GM12878 (cell line): ENCODE measurements around the gene MATN1. TPM values are rescaled to one million over a fixed set of nuclear protein-coding genes. Genes with fewer than 3 reads are reported as not detected.

Experiments
- ATAC-seq: fragments of 200-7000 bp; cut with Tn5 transposase; 3 replicates; pipeline ENCODE4 v1.9.1; 2020; ENCODE audit warnings: mild to moderate bottlenecking, moderate library complexity
- BruUV-seq: library from RNA; stranded (reverse); fragments of 400-500 nt; replicated peaks from 2 replicates; lab custom pipeline; 2021; lab: Mats Ljungman, UMichigan
- CTCF ChIA-PET: fragments of 300-600 bp; sonication (Branson Sonifier 250); formaldehyde crosslinking; extraction: SDS; loops from one replicate; lab custom pipeline; 2021; ENCODE audit warnings: inconsistent platforms; lab: Yijun Ruan, JAX
- POLR2A ChIA-PET: fragments of 350-600 bp; formaldehyde crosslinking; extraction: SDS; loops from one replicate; lab custom pipeline; 2021; ENCODE audit warnings: inconsistent platforms; lab: Charles Lee
- RAD21 ChIA-PET: fragments of 300-600 bp; sonication (Branson Sonifier 250); formaldehyde crosslinking; loops from one replicate; lab custom pipeline; 2023; ENCODE audit warnings: antibody characterized with exemption; ENCODE audit not compliant: unreplicated experiment; lab: Charles Lee
- SMC1A ChIA-PET: fragments of 300-600 bp; sonication (Branson Sonifier 250); formaldehyde crosslinking; loops from one replicate; lab custom pipeline; 2023; ENCODE audit not compliant: unreplicated experiment, uncharacterized antibody; lab: Charles Lee
- DNase-seq: peaks from one replicate; pipeline ENCODE4 v3.0.0-alpha.2; 2011; ENCODE audit warnings: low read depth, low spot score
- FAIRE-seq: peaks from 3 replicates; lab custom pipeline; 2011; peaks lifted over from hg19 to GRCh38; lab: Jason Lieb, UNC
- H2AFZ ChIP-seq: 2 replicates; pipeline ENCODE4 v1.6.0; 2011; ENCODE audit warnings: low read depth, low read length, control low read depth; ENCODE audit not compliant: control insufficient read depth
- H3K27ac ChIP-seq: 2 replicates; pipeline ENCODE4 v1.5.1; 2011; ENCODE audit warnings: control low read depth; ENCODE audit not compliant: control insufficient read depth, insufficient read depth
- H3K27me3 ChIP-seq, 2 experiments: replicated peaks in 1 of 2; 2 replicates each; pipeline versions ENCODE4 v1.6.0 to v1.6.1; 2011; ENCODE audit warnings: low read length in 1 of 2; ENCODE audit not compliant: control insufficient read depth in 2 of 2, insufficient read depth in 2 of 2
- H3K36me3 ChIP-seq, 2 experiments: 2 replicates each; pipeline ENCODE4 v1.5.1; 2011; ENCODE audit warnings: low read length in 1 of 2; ENCODE audit not compliant: control insufficient read depth in 2 of 2, insufficient read depth in 2 of 2
- H3K4me1 ChIP-seq: 2 replicates; pipeline ENCODE4 v1.6.1; 2011; ENCODE audit warnings: mild to moderate bottlenecking, low read length, moderate library complexity, mixed read lengths; ENCODE audit not compliant: control insufficient read depth, insufficient read depth
- H3K4me2 ChIP-seq: 2 replicates; pipeline ENCODE4 v1.6.0; 2011; ENCODE audit warnings: control low read depth; ENCODE audit not compliant: control insufficient read depth, insufficient read depth
- H3K4me3 ChIP-seq: fragments of 200-600 bp; sonication (generic); 2 replicates; pipeline ENCODE4 v1.5.1; 2016
- H3K79me2 ChIP-seq: 2 replicates; pipeline ENCODE4 v1.6.0; 2011; ENCODE audit warnings: low read length; ENCODE audit not compliant: control insufficient read depth, insufficient read depth
- H3K9ac ChIP-seq: 2 replicates; pipeline ENCODE4 v1.8.0; 2011; ENCODE audit warnings: low read length, control low read depth, mixed read lengths; ENCODE audit not compliant: control insufficient read depth, insufficient read depth
- H3K9me3 ChIP-seq: replicated peaks from 3 replicates; pipeline ENCODE4 v1.5.1; 2011; ENCODE audit warnings: mild to moderate bottlenecking, low read length; ENCODE audit not compliant: control insufficient read depth, insufficient read depth
- H4K20me1 ChIP-seq: 2 replicates; pipeline ENCODE4 v1.6.0; 2011; ENCODE audit not compliant: control insufficient read depth, insufficient read depth
- BACH1 ChIP-seq: fragments of 450-650 bp; IDR thresholded peaks from 2 replicates; pipeline ENCODE4 v1.6.1; 2017; ENCODE audit warnings: mild to moderate bottlenecking, borderline replicate concordance
- IKZF1 ChIP-seq: fragments of 450-650 bp; conservative IDR thresholded peaks from 2 replicates; pipeline ENCODE4 v1.6.1; 2017; ENCODE audit warnings: antibody characterized with exemption, mild to moderate bottlenecking
- IKZF2 ChIP-seq, 2 experiments: fragments of 450-650 bp; IDR thresholded peaks; 2 replicates each; pipeline ENCODE4 v1.6.1; 2017; ENCODE audit warnings: mild to moderate bottlenecking in 2 of 2, moderate library complexity in 2 of 2
- LARP7 ChIP-seq: fragments of 450-650 bp; IDR thresholded peaks from 2 replicates; pipeline ENCODE4 v1.6.1; 2017; ENCODE audit warnings: mild to moderate bottlenecking
- MTA2 ChIP-seq: fragments of 450-650 bp; IDR thresholded peaks from 2 replicates; pipeline ENCODE4 v1.6.1; 2016; ENCODE audit warnings: low read depth, mild to moderate bottlenecking, moderate library complexity
- MXI1 ChIP-seq: fragments of 150-350 bp; IDR thresholded peaks from 2 replicates; pipeline ENCODE4 v1.6.1; 2011; ENCODE audit warnings: low read depth, mild to moderate bottlenecking, inconsistent platforms, low read length, improper control_type of control experiment
- RAD21 ChIP-seq: IDR thresholded peaks from 2 replicates; pipeline ENCODE4 v1.6.1; 2011; ENCODE audit warnings: mild to moderate bottlenecking, low read depth, low read length, moderate library complexity; ENCODE audit not compliant: insufficient read depth
- SMARCA5 ChIP-seq: fragments of 450-650 bp; IDR thresholded peaks from 2 replicates; pipeline ENCODE4 v1.6.1; 2017; ENCODE audit warnings: mild to moderate bottlenecking
- SMC3 ChIP-seq: IDR thresholded peaks from 2 replicates; pipeline ENCODE4 v1.6.1; 2011; ENCODE audit warnings: low read length, improper control_type of control experiment, borderline replicate concordance
- SRF ChIP-seq, 2 experiments: IDR thresholded peaks; 2 replicates each; pipeline ENCODE4 v1.6.1; 2011; ENCODE audit warnings: low read depth in 2 of 2, low read length in 2 of 2, mild to moderate bottlenecking in 1 of 2, moderate library complexity in 1 of 2
- ZNF274 ChIP-seq: IDR thresholded peaks from one replicate; pipeline ENCODE4 v1.8.0; 2011; ENCODE audit not compliant: insufficient read length, insufficient read depth
- ZNF592 ChIP-seq: fragments of 450-650 bp; IDR thresholded peaks from 2 replicates; pipeline ENCODE4 v1.6.1; 2017; ENCODE audit warnings: mild to moderate bottlenecking, moderate library complexity
- WGBS: methylation state at CpG from one replicate; pipeline ENCODE4 v1.1.6; 2016; ENCODE audit warnings: low lambda C conversion rate; ENCODE audit not compliant: insufficient replicate concordance, insufficient coverage; ENCODE audit errors: missing lambda C conversion rate; 5-methylcytosine and 5-hydroxymethylcytosine counted together
- in situ Hi-C: fragments of 300-500 bp; cut with MboI; formaldehyde crosslinking; loops from 9 replicates; pipeline ENCODE4 v1.14.3; 2018; ENCODE audit warnings: mixed read lengths
- intact Hi-C: fragments of 100-400 bp; cut with micrococcal nuclease; formaldehyde crosslinking; loops from one replicate; pipeline ENCODE4 v1.14.2; 2022; ENCODE audit not compliant: unreplicated experiment
- polyA plus RNA-seq, 11 experiments: library from polyadenylated mRNA; depleted of rRNA in 4 of 11; unstranded in 6 of 11; stranded (reverse) in 5 of 11; fragments of >200 nt; fragmentation: Nextera tagmentation in 4 of 11; fragmentation: Illumina TruSeq in 1 of 11; extraction: Ambion mirVana in 4 of 11; extraction: Trizol in 1 of 11; gene quantifications; 1 replicate in 1 of 11; 2 replicates in 10 of 11; pipeline versions ENCODE4 v1.2.1 to v1.2.3, GENCODE V29; 2011 to 2016; ENCODE audit warnings: inconsistent platforms in 2 of 11, missing spikeins in 2 of 11, low read depth in 1 of 11
- total RNA-seq, 4 experiments: library from RNA; depleted of rRNA in 3 of 4; stranded (reverse); fragments of >200 nt in 3 of 4; fragmentation: Illumina TruSeq in 1 of 4; extraction: Trizol in 1 of 4; gene quantifications; 2 replicates each; pipeline versions ENCODE4 v1.2.1 to v1.2.3, GENCODE V29; 2013 to 2021
- TF ChIP-seq, protein P1 (sequence below), 3 experiments: IDR thresholded peaks in 2 of 3; conservative IDR thresholded peaks in 1 of 3; 2 replicates each; pipeline ENCODE4 v1.5.1; 2011; ENCODE audit warnings: low read depth in 3 of 3, low read length in 3 of 3, mild to moderate bottlenecking in 3 of 3, control low read depth in 2 of 3, moderate library complexity in 2 of 3, inconsistent platforms in 1 of 3, mixed read lengths in 1 of 3; ENCODE audit not compliant: control insufficient read depth in 2 of 3, insufficient read depth in 1 of 3; ENCODE audit errors: extremely low read depth in 1 of 3

Gene MATN1
- total and polyA plus RNA-seq, 10 of the 15 experiments (the other 5 are each of a cell fraction or from before 2014, with no cell fraction given) = 0.04 to 0.50 (median 0.10) TPM; not detected in 1

- Histone ChIP-seq H3K4me2 (peak overlapping the region; percentile 96), H3K9me3 (peaks cover 7% of the 10 kb centered on the region; the same call in 2 of the 3 replicates), H3K4me3 (peak overlapping the region; percentile 90), H3K9ac (peak overlapping the region; percentile 80), H3K79me2 (peaks cover 5% of the 10 kb centered on the region), H3K27me3 (no peaks in the 10 kb centered on the region), H3K4me1 (peaks cover 18% of the 10 kb centered on the region), H4K20me1 (no peaks in the 10 kb centered on the region), H2AFZ (no peak overlapping the region; the same call in 1 of the 2 replicates), H3K27ac (peak overlapping the region; percentile 93), H3K36me3 (no peaks in the 10 kb centered on the region)
- WGBS = 22% methylated on average over 21 of the region's 21 CpGs
- TF ChIP-seq SMARCA5 (0 out of 2 replicates have a peak, but pooled peaks have one; percentile 22), ZNF274 (no peak), BACH1 (0 out of 2 replicates have a peak, but pooled peaks have one; percentile 25), ZNF592 (peak; percentile 68; the same call in 1 of the 2 replicates), MXI1 (0 out of 2 replicates have a peak, but pooled peaks have one; percentile 15), IKZF1 (no peak; the same call in 1 of the 2 replicates), IKZF2 (IDR thresholded peaks at IDR 0.05) (peak; percentile 34 to 52; a peak in 2 of 4 replicates), SMC3 (peak; percentile 95), SRF (IDR thresholded peaks at IDR 0.05; ENCODE audit: low read depth in 2 of 2, low read length in 2 of 2) (no peak), LARP7 (peak; percentile 13; the same call in 1 of the 2 replicates), MTA2 (0 out of 2 replicates have a peak, but pooled peaks have one; percentile 20), RAD21 (peak; percentile 89)
- TF ChIP-seq, protein P1, sequence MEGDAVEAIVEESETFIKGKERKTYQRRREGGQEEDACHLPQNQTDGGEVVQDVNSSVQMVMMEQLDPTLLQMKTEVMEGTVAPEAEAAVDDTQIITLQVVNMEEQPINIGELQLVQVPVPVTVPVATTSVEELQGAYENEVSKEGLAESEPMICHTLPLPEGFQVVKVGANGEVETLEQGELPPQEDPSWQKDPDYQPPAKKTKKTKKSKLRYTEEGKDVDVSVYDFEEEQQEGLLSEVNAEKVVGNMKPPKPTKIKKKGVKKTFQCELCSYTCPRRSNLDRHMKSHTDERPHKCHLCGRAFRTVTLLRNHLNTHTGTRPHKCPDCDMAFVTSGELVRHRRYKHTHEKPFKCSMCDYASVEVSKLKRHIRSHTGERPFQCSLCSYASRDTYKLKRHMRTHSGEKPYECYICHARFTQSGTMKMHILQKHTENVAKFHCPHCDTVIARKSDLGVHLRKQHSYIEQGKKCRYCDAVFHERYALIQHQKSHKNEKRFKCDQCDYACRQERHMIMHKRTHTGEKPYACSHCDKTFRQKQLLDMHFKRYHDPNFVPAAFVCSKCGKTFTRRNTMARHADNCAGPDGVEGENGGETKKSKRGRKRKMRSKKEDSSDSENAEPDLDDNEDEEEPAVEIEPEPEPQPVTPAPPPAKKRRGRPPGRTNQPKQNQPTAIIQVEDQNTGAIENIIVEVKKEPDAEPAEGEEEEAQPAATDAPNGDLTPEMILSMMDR (IDR thresholded peaks at IDR 0.05 in 2 of 3, conservative IDR thresholded peaks at IDR 0.05 in 1 of 3; ENCODE audit: control insufficient read depth in 2 of 3, extremely low read depth in 1 of 3, insufficient read depth in 1 of 3, low read depth in 3 of 3, low read length in 3 of 3) = peak in 1 of 3 experiments; percentile 22; a peak in 1 of 6 replicates
- ATAC-seq (peak; percentile 4), FAIRE-seq (peak; percentile 90), DNase-seq (peak; percentile 57)
- in situ Hi-C loops (loop anchor here (5.0 to 10.0 kb wide), 2 partner anchors 55 to 193 kb away; no protein-coding TSS in a partner anchor), intact Hi-C loops (loop anchor here (1.0 to 2.0 kb wide), 3 partner anchors 60 to 209 kb away; no protein-coding TSS in a partner anchor)
- ChIA-PET POLR2A (interaction anchor here (0.6 to 4.4 kb wide), 13 partner anchors 10 to 123 kb away, joined by 3 to 79 read pairs (median 6); no protein-coding TSS in a partner anchor), CTCF (interaction anchor here (0.6 to 4.9 kb wide), 21 partner anchors 10 to 392 kb away, joined by 3 to 516 read pairs (median 17); partner anchors contain the start of gene LAPTM5), RAD21 (interaction anchor here (0.6 to 15.6 kb wide), 20 partner anchors 9 to 287 kb away, joined by 3 to 538 read pairs (median 10); partner anchors contain the start of gene LAPTM5), SMC1A (interaction anchor here (0.9 to 21.5 kb wide), 20 partner anchors 8 to 212 kb away, joined by 3 to 556 read pairs (median 8); partner anchors contain the start of gene LAPTM5)
- TSS peak; percentile 68 for BruUV-seq
Measured at GRCh38 chr1:30719406-30720270, 3.7 kb downstream of the MATN1 start.
